ENCODE results near the gene CHMP4A. TPM values are rescaled to one million over a fixed set of nuclear protein-coding genes. Genes with fewer than 3 reads are reported as not detected.
A peak's percentile ranks its signal among the peaks of the same experiment; 100 is the strongest.

The CHMP4A gene
- total RNA-seq, 1 experiment from 2014 or later, result 34.6 TPM

DNA sequence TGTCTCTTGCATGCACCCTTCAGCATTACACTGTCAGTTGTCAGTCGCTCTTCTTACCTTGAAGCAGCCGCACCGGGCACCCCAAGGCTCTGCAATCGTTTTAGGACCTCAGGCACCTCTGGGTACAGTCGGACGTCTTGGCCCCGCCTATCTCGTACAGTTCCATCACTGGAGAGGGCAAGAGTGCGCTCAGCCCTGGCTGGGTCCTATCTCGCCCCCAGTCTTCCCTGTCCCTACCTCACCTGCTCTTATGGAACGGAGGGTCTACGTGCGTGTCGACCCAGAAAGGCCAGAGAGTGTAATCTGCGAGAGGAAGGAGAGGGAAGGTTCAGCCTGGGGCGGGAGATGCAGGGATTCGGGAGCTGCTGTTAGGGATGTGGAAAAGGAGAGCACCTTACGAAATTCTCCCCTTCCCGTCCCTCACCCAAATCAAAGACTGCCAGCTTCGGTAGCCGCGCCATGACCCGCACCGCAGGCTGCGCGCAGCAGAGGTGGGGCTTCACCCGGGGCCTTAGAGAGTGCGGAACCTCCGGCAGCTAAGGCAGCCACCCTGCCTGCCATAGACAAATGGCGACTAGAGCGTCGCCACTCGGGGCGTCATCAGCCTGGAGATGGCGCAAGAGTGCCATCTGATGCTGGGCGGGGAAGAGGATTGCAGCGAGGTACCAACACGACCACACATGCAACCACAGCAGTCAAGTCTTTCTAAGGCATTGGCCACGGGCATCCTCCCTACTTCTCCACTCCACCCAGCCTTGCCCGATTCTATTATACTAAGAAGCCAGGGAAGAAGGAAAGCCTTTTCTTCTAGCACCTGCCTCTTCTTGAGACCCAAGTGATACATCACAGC is 2.4 kb upstream of the CHMP4A start, which contains the start of gene MDP1:
MDP1 (minus strand) TSS at position 572 of the 850 bp plus-strand sequence; CDS start at position 461, 111 bp downstream.
- intact Hi-C loops (cut with micrococcal nuclease), result loop anchor here (1.0 to 10.0 kb wide), 3 partner anchors 17 to 219 kb away; partner anchors contain the start of genes GMPR2 and NEDD8
- BruUV-seq (replicated peaks), result TSS peak; percentile 16
- Histone ChIP-seq H3K27me3 (ENCODE audit: insufficient read depth, low read length) (no peaks in the 10 kb centered on the region), H3K4me2 (ENCODE audit: low read length) (peak within 1 kb of the TSS; percentile 87), H3K27ac (ENCODE audit: low read depth, low read length) (peak within 1 kb of the TSS; percentile 88), H3K9ac (ENCODE audit: low read length) (peak within 1 kb of the TSS; percentile 77), H3K79me2 (ENCODE audit: insufficient read depth, low read length) (peaks cover 30% of the 10 kb centered on the region), H3K36me3 (ENCODE audit: control insufficient read depth in 1 of 2, insufficient read depth in 2 of 2, low read length in 2 of 2) (peaks cover 0 to 4% of the 10 kb centered on the region in 2 experiments; a peak in 2 of 4 replicates), H2AFZ (ENCODE audit: low read depth, low read length, poor library complexity, severe bottlenecking) (no peak within 1 kb of the TSS), H4K20me1 (ENCODE audit: insufficient read depth) (no peaks in the 10 kb centered on the region), H3K4me3 (replicated peaks in 1 of 2; ENCODE audit: low read depth in 1 of 2, low read length in 2 of 2) (peak within 1 kb of the TSS; percentile 87 to 97), H3K9me2 (ENCODE audit: insufficient read depth) (no peaks in the 10 kb centered on the region), H3K9me3 (ENCODE audit: control insufficient read depth in 1 of 2, insufficient read depth in 1 of 2, low read depth in 1 of 2, low read length in 2 of 2) (no peaks in the 10 kb centered on the region), H3K4me1 (ENCODE audit: control insufficient read depth in 1 of 2, insufficient read depth in 2 of 2, low read length in 2 of 2) (peaks cover 22 to 29% of the 10 kb centered on the region in 2 experiments)
- ATAC-seq, result peak; percentile 72
- DNase-seq (ENCODE audit: low read depth, low spot score), result peak; percentile 78
- RAD21 ChIA-PET (ENCODE audit: low non-redundant PET in 1 of 2, low total read pairs in 2 of 2, uncharacterized antibody in 2 of 2, unreplicated experiment in 2 of 2), result no interaction called here
- POLR2A ChIA-PET, result interaction anchor here (1.1 to 1.2 kb wide), 2 partner anchors 13 to 27 kb away, joined by 3 to 6 read pairs; partner anchors contain the start of gene TINF2
- CTCF ChIA-PET, result interaction anchor here (0.8 to 1.5 kb wide), 6 partner anchors 13 to 93 kb away, joined by 3 to 10 read pairs (median 4); partner anchors contain the start of genes DHRS1, IRF9, NOP9 and RABGGTA
- TF ChIP-seq SP1 (IDR thresholded peaks at IDR 0.05; ENCODE audit: low read depth) (peak; percentile 47), YY1 (IDR thresholded peaks at IDR 0.05; ENCODE audit: extremely low read depth, insufficient replicate concordance, low read depth, low read length) (peak; percentile 87), SIN3A (IDR thresholded peaks at IDR 0.05; ENCODE audit: low read depth) (peak; percentile 83), FOSL1 (IDR thresholded peaks at IDR 0.05; ENCODE audit: low read depth) (no peak), TCF7L2 (IDR thresholded peaks at IDR 0.05; ENCODE audit: borderline replicate concordance, extremely low read depth, insufficient read depth, insufficient read length) (peak; percentile 48), SRF (IDR thresholded peaks at IDR 0.05; ENCODE audit: low read depth) (no peak), EGR1 (IDR thresholded peaks at IDR 0.05; ENCODE audit: low read depth) (no peak), CEBPB (IDR thresholded peaks at IDR 0.05; ENCODE audit: low read depth) (peak; percentile 88), ZNF274 (IDR thresholded peaks at IDR 0.05; ENCODE audit: low read depth, low read length) (no peak), ZFX (IDR thresholded peaks at IDR 0.05) (peak; percentile 51; the same call in 1 of the 2 replicates), CBX3 (IDR thresholded peaks at IDR 0.05; ENCODE audit: low read depth) (peak; percentile 90), EZH2 (IDR thresholded peaks at IDR 0.05) (no peak), EZH2phosphoT487 (IDR thresholded peaks at IDR 0.05; ENCODE audit: borderline replicate concordance) (no peak), JUND (IDR thresholded peaks at IDR 0.05) (peak; percentile 37; the same call in 1 of the 2 replicates), POLR2A (IDR thresholded peaks at IDR 0.05; ENCODE audit: borderline replicate concordance, extremely low read depth, insufficient read depth, insufficient read length) (peak; percentile 75)
- TF ChIP-seq, protein P1, sequence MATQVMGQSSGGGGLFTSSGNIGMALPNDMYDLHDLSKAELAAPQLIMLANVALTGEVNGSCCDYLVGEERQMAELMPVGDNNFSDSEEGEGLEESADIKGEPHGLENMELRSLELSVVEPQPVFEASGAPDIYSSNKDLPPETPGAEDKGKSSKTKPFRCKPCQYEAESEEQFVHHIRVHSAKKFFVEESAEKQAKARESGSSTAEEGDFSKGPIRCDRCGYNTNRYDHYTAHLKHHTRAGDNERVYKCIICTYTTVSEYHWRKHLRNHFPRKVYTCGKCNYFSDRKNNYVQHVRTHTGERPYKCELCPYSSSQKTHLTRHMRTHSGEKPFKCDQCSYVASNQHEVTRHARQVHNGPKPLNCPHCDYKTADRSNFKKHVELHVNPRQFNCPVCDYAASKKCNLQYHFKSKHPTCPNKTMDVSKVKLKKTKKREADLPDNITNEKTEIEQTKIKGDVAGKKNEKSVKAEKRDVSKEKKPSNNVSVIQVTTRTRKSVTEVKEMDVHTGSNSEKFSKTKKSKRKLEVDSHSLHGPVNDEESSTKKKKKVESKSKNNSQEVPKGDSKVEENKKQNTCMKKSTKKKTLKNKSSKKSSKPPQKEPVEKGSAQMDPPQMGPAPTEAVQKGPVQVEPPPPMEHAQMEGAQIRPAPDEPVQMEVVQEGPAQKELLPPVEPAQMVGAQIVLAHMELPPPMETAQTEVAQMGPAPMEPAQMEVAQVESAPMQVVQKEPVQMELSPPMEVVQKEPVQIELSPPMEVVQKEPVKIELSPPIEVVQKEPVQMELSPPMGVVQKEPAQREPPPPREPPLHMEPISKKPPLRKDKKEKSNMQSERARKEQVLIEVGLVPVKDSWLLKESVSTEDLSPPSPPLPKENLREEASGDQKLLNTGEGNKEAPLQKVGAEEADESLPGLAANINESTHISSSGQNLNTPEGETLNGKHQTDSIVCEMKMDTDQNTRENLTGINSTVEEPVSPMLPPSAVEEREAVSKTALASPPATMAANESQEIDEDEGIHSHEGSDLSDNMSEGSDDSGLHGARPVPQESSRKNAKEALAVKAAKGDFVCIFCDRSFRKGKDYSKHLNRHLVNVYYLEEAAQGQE (IDR thresholded peaks at IDR 0.05; ENCODE audit: low read depth), result no peak
- TF ChIP-seq, protein P2, sequence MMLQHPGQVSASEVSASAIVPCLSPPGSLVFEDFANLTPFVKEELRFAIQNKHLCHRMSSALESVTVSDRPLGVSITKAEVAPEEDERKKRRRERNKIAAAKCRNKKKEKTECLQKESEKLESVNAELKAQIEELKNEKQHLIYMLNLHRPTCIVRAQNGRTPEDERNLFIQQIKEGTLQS (IDR thresholded peaks at IDR 0.05), result no peak
- TF ChIP-seq, protein P3, sequence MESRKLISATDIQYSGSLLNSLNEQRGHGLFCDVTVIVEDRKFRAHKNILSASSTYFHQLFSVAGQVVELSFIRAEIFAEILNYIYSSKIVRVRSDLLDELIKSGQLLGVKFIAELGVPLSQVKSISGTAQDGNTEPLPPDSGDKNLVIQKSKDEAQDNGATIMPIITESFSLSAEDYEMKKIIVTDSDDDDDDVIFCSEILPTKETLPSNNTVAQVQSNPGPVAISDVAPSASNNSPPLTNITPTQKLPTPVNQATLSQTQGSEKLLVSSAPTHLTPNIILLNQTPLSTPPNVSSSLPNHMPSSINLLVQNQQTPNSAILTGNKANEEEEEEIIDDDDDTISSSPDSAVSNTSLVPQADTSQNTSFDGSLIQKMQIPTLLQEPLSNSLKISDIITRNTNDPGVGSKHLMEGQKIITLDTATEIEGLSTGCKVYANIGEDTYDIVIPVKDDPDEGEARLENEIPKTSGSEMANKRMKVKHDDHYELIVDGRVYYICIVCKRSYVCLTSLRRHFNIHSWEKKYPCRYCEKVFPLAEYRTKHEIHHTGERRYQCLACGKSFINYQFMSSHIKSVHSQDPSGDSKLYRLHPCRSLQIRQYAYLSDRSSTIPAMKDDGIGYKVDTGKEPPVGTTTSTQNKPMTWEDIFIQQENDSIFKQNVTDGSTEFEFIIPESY (IDR thresholded peaks at IDR 0.05; ENCODE audit: extremely low read depth, insufficient replicate concordance, low read length), result no peak

All from HCT116 (cell line).